WTC11 (cell line): ENCODE results near the gene CTNS. TPM values are rescaled to one million over a fixed set of nuclear protein-coding genes. Genes with fewer than 3 reads are reported as not detected.

Source experiments
- ATAC-seq: fragments of 200-7000 bp; cut with Tn5 transposase; 2 replicates; pipeline ENCODE4 v1.10.0; 2021; ENCODE audit warnings: mild to moderate bottlenecking, moderate library complexity
- CTCF ChIA-PET: fragments of 300-600 bp; sonication (Branson Sonifier 250); formaldehyde crosslinking; loops from one replicate; lab custom pipeline; 2021; ENCODE audit warnings: antibody characterized with exemption; lab: Charles Lee
- POLR2A ChIA-PET: fragments of 350-600 bp; sonication (Branson Sonifier 250); formaldehyde crosslinking; loops from one replicate; lab custom pipeline; 2021; ENCODE audit warnings: antibody characterized with exemption; lab: Charles Lee
- DNase-seq: peaks from one replicate; pipeline ENCODE4 v3.0.0; 2021; ENCODE audit warnings: low spot score
- H3K27ac Mint-ChIP-seq: 2 replicates; pipeline ENCODE4 v1.8.0; 2021; ENCODE audit warnings: mixed read lengths
- H3K27me3 Mint-ChIP-seq: 2 replicates; pipeline ENCODE4 v1.8.0; 2021; ENCODE audit warnings: low read depth, mild to moderate bottlenecking, moderate library complexity, mixed read lengths
- H3K36me3 Mint-ChIP-seq: 2 replicates; pipeline ENCODE4 v1.8.0; 2021; ENCODE audit warnings: mixed read lengths
- H3K4me1 Mint-ChIP-seq: 2 replicates; pipeline ENCODE4 v1.8.0; 2022; ENCODE audit warnings: mixed read lengths
- H3K4me3 Mint-ChIP-seq: 2 replicates; pipeline ENCODE4 v1.8.0; 2021; ENCODE audit warnings: mild to moderate bottlenecking, moderate library complexity, mixed read lengths
- H3K9me3 Mint-ChIP-seq: 2 replicates; pipeline ENCODE4 v1.8.0; 2021; ENCODE audit warnings: mixed read lengths
- AFF4 ChIP-seq: sonication (generic); formaldehyde crosslinking; IDR thresholded peaks from 2 replicates; pipeline ENCODE4 v1.8.1; 2023; ENCODE audit warnings: mild to moderate bottlenecking, missing genetic modification reagents, borderline replicate concordance
- ATF2 ChIP-seq: sonication (generic); formaldehyde crosslinking; IDR thresholded peaks from 2 replicates; pipeline ENCODE4 v1.8.1; 2022; ENCODE audit warnings: low read depth, missing genetic modification reagents, borderline replicate concordance
- NR2C2 ChIP-seq: sonication (generic); formaldehyde crosslinking; IDR thresholded peaks from 2 replicates; pipeline ENCODE4 v1.8.0; 2022; ENCODE audit warnings: mild to moderate bottlenecking, missing genetic modification reagents
- TEAD4 ChIP-seq: sonication (generic); formaldehyde crosslinking; IDR thresholded peaks from 2 replicates; pipeline ENCODE4 v1.8.0; 2022; ENCODE audit warnings: mild to moderate bottlenecking, missing genetic modification reagents
- TP53 ChIP-seq: sonication (generic); formaldehyde crosslinking; IDR thresholded peaks from 2 replicates; pipeline ENCODE4 v1.8.1; 2023; ENCODE audit warnings: mild to moderate bottlenecking, missing genetic modification reagents
- ZNF219 ChIP-seq: sonication (generic); formaldehyde crosslinking; IDR thresholded peaks from 2 replicates; pipeline ENCODE4 v1.8.0; 2023; ENCODE audit warnings: missing genetic modification reagents, mild to moderate bottlenecking, borderline replicate concordance
- ZNF281 ChIP-seq: sonication (generic); formaldehyde crosslinking; IDR thresholded peaks from 2 replicates; pipeline ENCODE4 v1.8.0; 2023; ENCODE audit warnings: mild to moderate bottlenecking, missing genetic modification reagents
- ZNF532 ChIP-seq: fragments of 250-450 bp; sonication (Bioruptor Pico); IDR thresholded peaks from 2 replicates; pipeline ENCODE4 v1.9.0; 2021; ENCODE audit warnings: mild to moderate bottlenecking, borderline replicate concordance
- total RNA-seq: library from RNA; stranded (reverse); gene quantifications from 3 replicates; pipeline ENCODE4 v1.2.3, GENCODE V29; 2021

Gene CTNS
- total RNA-seq, 1 experiment from 2014 or later, result 10.7 TPM

- no peak for TF ChIP-seq ZNF532
These were observed 21.0 kb downstream of the CTNS start (continued) for GRCh38 chr17:3657588-3657869.

- ChIA-PET POLR2A (no interaction called here), CTCF (interaction anchor here (1.4 kb wide), 1 partner anchor 25 kb away, joined by 4 read pairs; no protein-coding TSS in a partner anchor)
- no peak overlapping the region for H3K27ac Mint-ChIP-seq
- no peaks in the 10 kb centered on the region for H3K36me3 Mint-ChIP-seq
- DNase-seq, result no peak
- no peaks in the 10 kb centered on the region for H3K27me3 Mint-ChIP-seq
- H3K9me3 Mint-ChIP-seq, result no peaks in the 10 kb centered on the region
- H3K4me3 Mint-ChIP-seq, result no peak overlapping the region
- TF ChIP-seq TP53 (CRISPR knock-in tag), result no peak
- TF ChIP-seq ZNF219 (CRISPR knock-in tag), result no peak
- no peak for TF ChIP-seq ATF2
- TF ChIP-seq ZNF281 (CRISPR knock-in tag), result no peak
- no peak for TF ChIP-seq NR2C2 (CRISPR knock-in tag)
- TF ChIP-seq AFF4 (CRISPR knock-in tag), result no peak
- no peak for TF ChIP-seq TEAD4 (CRISPR knock-in tag)
- no peak for TF ChIP-seq ZNF532
- no peak for ATAC-seq
- no peaks in the 10 kb centered on the region for H3K4me1 Mint-ChIP-seq
These were observed 21.6 kb downstream of the CTNS start for GRCh38 chr17:3657874-3658783.
